CD14-positive monocyte (primary cell): ENCODE measurements around the gene ZFP91. TPM values are rescaled to one million over a fixed set of nuclear protein-coding genes. Genes with fewer than 3 reads are reported as not detected.

Experiments
- DNase-seq, 3 donors: peaks; one replicate each; pipeline ENCODE4 v3.0.0-alpha.2; 2011 to 2022
- H2AFZ ChIP-seq: 2 replicates; pipeline ENCODE4 v1.6.0; 2012; ENCODE audit warnings: mild to moderate bottlenecking, low read depth, low read length, inconsistent platforms; ENCODE audit not compliant: insufficient read depth, poor library complexity, severe bottlenecking
- H3K27ac ChIP-seq, 2 donors: 1 replicate in 1 of 2; 2 replicates in 1 of 2; pipeline ENCODE4 v1.5.1; 2012 to 2013; ENCODE audit warnings: low read length in 2 of 2, control low read depth in 1 of 2, inconsistent platforms in 1 of 2, low read depth in 1 of 2, mild to moderate bottlenecking in 1 of 2
- H3K27me3 ChIP-seq, 2 donors: one replicate each; pipeline versions ENCODE4 v1.6.0 to v1.6.1; 2011 to 2013; ENCODE audit warnings: low read length in 2 of 2; ENCODE audit not compliant: control insufficient read depth in 2 of 2, insufficient read depth in 2 of 2
- H3K36me3 ChIP-seq, 2 donors: replicated peaks in 1 of 2; 1 replicate in 1 of 2; 2 replicates in 1 of 2; pipeline versions ENCODE4 v1.5.1 to v1.6.1; 2012 to 2013; ENCODE audit warnings: low read length in 2 of 2, control low read depth in 1 of 2, inconsistent platforms in 1 of 2, mild to moderate bottlenecking in 1 of 2; ENCODE audit not compliant: insufficient read depth in 2 of 2, control insufficient read depth in 1 of 2
- H3K4me1 ChIP-seq, 2 donors: 1 replicate in 1 of 2; 2 replicates in 1 of 2; pipeline versions ENCODE4 v1.5.1 to v1.6.1; 2012 to 2013; ENCODE audit warnings: low read length in 2 of 2, control low read depth in 1 of 2, inconsistent platforms in 1 of 2, mild to moderate bottlenecking in 1 of 2, moderate library complexity in 1 of 2; ENCODE audit not compliant: insufficient read depth in 2 of 2, control insufficient read depth in 1 of 2
- H3K4me2 ChIP-seq: replicated peaks from 2 replicates; pipeline ENCODE3; 2012; ENCODE audit warnings: low read length, moderate library complexity, mild to moderate bottlenecking; ENCODE audit not compliant: poor library complexity, severe bottlenecking; ENCODE audit errors: extremely low read depth
- H3K4me3 ChIP-seq, 3 experiments: fragments of 200-600 bp in 1 of 3; sonication (generic) in 1 of 3; replicated peaks in 1 of 3; 1 replicate in 2 of 3; 2 replicates in 1 of 3; pipeline ENCODE4 v1.5.1; 2011 to 2013; ENCODE audit warnings: low read length in 3 of 3, mild to moderate bottlenecking in 3 of 3, control low read depth in 2 of 3, low read depth in 2 of 3, inconsistent platforms in 1 of 3, moderate library complexity in 1 of 3
- H3K79me2 ChIP-seq: 2 replicates; pipeline ENCODE4 v1.6.0; 2012; ENCODE audit warnings: mild to moderate bottlenecking, control low read depth, inconsistent platforms, low read length, moderate library complexity; ENCODE audit not compliant: insufficient read depth
- H3K9ac ChIP-seq: 2 replicates; pipeline ENCODE4 v1.6.0; 2017; ENCODE audit warnings: low read length, mild to moderate bottlenecking; ENCODE audit not compliant: insufficient read depth, poor library complexity, severe bottlenecking
- H3K9me3 ChIP-seq, 2 donors: replicated peaks in 1 of 2; 1 replicate in 1 of 2; 2 replicates in 1 of 2; pipeline versions ENCODE4 v1.5.1 to v1.6.1; 2012 to 2013; ENCODE audit warnings: low read length in 2 of 2, control low read depth in 1 of 2; ENCODE audit not compliant: control insufficient read depth in 1 of 2, insufficient read depth in 1 of 2
- H4K20me1 ChIP-seq: 2 replicates; pipeline ENCODE4 v1.6.0; 2012; ENCODE audit warnings: mild to moderate bottlenecking, low read length, control low read depth, moderate library complexity; ENCODE audit not compliant: insufficient read depth
- H3K27ac Mint-ChIP-seq, 7 donors: one replicate each; pipeline ENCODE4 v1.8.0; 2020; ENCODE audit warnings: mild to moderate bottlenecking in 7 of 7, mixed read lengths in 7 of 7, moderate library complexity in 6 of 7, inconsistent platforms in 2 of 7
- H3K27me3 Mint-ChIP-seq, 3 donors: one replicate each; pipeline ENCODE4 v1.8.0; 2021 to 2022; ENCODE audit warnings: low read depth in 3 of 3, mild to moderate bottlenecking in 3 of 3, mixed read lengths in 3 of 3, moderate library complexity in 3 of 3, inconsistent platforms in 1 of 3
- H3K36me3 Mint-ChIP-seq, 2 donors: one replicate each; pipeline ENCODE4 v1.8.0; 2020; ENCODE audit warnings: mixed read lengths in 2 of 2, inconsistent platforms in 1 of 2, mild to moderate bottlenecking in 1 of 2
- H3K4me1 Mint-ChIP-seq: one replicate; pipeline ENCODE4 v1.8.0; 2020; ENCODE audit warnings: mild to moderate bottlenecking, mixed read lengths
- H3K4me3 Mint-ChIP-seq, 2 donors: one replicate each; pipeline ENCODE4 v1.8.0; 2020; ENCODE audit warnings: mild to moderate bottlenecking in 2 of 2, mixed read lengths in 2 of 2, moderate library complexity in 1 of 2
- H3K9me3 Mint-ChIP-seq, 7 donors: one replicate each; pipeline ENCODE4 v1.8.0; 2020 to 2022; ENCODE audit warnings: mixed read lengths in 7 of 7, mild to moderate bottlenecking in 6 of 7, moderate library complexity in 6 of 7, inconsistent platforms in 2 of 7
- CTCF ChIP-seq: fragments of 200-600 bp; IDR thresholded peaks from one replicate; pipeline ENCODE4 v1.8.0; 2022; ENCODE audit warnings: antibody characterized with exemption, mild to moderate bottlenecking
- WGBS: methylation state at CpG from one replicate; pipeline ENCODE4 v1.1.5; 2013; ENCODE audit warnings: missing lambda C conversion rate; ENCODE audit not compliant: insufficient coverage; 5-methylcytosine and 5-hydroxymethylcytosine counted together
- intact Hi-C, 2 donors: fragments of 100-400 bp; cut with micrococcal nuclease; formaldehyde crosslinking; loops; one replicate each; pipeline versions ENCODE4 v1.15.0 to v1.15.1; 2023
- polyA plus RNA-seq, 3 donors: library from polyadenylated mRNA; depleted of rRNA in 1 of 3; unstranded in 2 of 3; stranded (reverse) in 1 of 3; fragments of 300-500 nt in 2 of 3; fragments of >200 nt in 1 of 3; fragmentation: Illumina TruSeq in 2 of 3; gene quantifications; 1 replicate in 2 of 3; 2 replicates in 1 of 3; pipeline ENCODE4 v1.2.3, GENCODE V29; 2012 to 2021

Gene ZFP91
- polyA plus RNA-seq, 3 donors = 8.0 to 15.8 (median 8.3) TPM

- peaks cover 55 to 70% of the 10 kb centered on the region in 2 donors for H3K36me3 Mint-ChIP-seq
Measured at GRCh38 chr11:58561394-58562098, 17.3 kb upstream of the ZFP91 start.

GRCh38 chr11:58562375-58562800, 16.5 kb upstream of the ZFP91 start:
- intact Hi-C loops = no loop called here
- Mint-ChIP-seq H3K4me1 (peaks cover 5% of the 10 kb centered on the region), H3K27ac (peak overlapping the region in 2 of 7 donors; percentile 47 to 62), H3K4me3 (no peak overlapping the region), H3K36me3 (peaks cover 48 to 67% of the 10 kb centered on the region in 2 donors), H3K9me3 (no peaks in the 10 kb centered on the region), H3K27me3 (no peaks in the 10 kb centered on the region)
- Histone ChIP-seq H3K27ac (peak overlapping the region in 1 of 2 donors; percentile 34), H2AFZ (no peak overlapping the region), H3K4me1 (no peaks in the 10 kb centered on the region), H4K20me1 (peaks cover 99% of the 10 kb centered on the region), H3K79me2 (peaks cover 81% of the 10 kb centered on the region), H3K27me3 (no peaks in the 10 kb centered on the region), H3K4me3 (no peak overlapping the region), H3K36me3 (peaks cover 47 to 91% of the 10 kb centered on the region in 2 donors), H3K4me2 (no peak overlapping the region), H3K9me3 (no peaks in the 10 kb centered on the region), H3K9ac (no peak overlapping the region)
- no peak for DNase-seq
- TF ChIP-seq CTCF = no peak

More at GRCh38 chr11:58561394-58562098, 17.3 kb upstream of the ZFP91 start:
- Histone ChIP-seq H3K79me2 (peaks cover 77% of the 10 kb centered on the region), H3K27me3 (no peaks in the 10 kb centered on the region), H3K36me3 (peaks cover 43 to 90% of the 10 kb centered on the region in 2 donors), H3K9ac (no peak overlapping the region), H3K9me3 (no peaks in the 10 kb centered on the region), H3K4me3 (no peak overlapping the region), H2AFZ (no peak overlapping the region), H4K20me1 (peaks cover 99% of the 10 kb centered on the region), H3K27ac (no peak overlapping the region), H3K4me2 (no peak overlapping the region), H3K4me1 (no peaks in the 10 kb centered on the region)
- intact Hi-C loops = no loop called here
- Mint-ChIP-seq H3K27ac (no peak overlapping the region), H3K9me3 (no peaks in the 10 kb centered on the region), H3K4me1 (peaks cover 5% of the 10 kb centered on the region), H3K27me3 (no peaks in the 10 kb centered on the region), H3K4me3 (no peak overlapping the region)
- 100% methylated on average over 2 of the region's 2 CpGs for WGBS
- TF ChIP-seq CTCF = no peak
- no peak for DNase-seq
